ENCODE results near the gene SNX27.

GRCh38 chr1:151729966-151730291, 118.1 kb downstream of the SNX27 start:
- no peak for TF ChIP-seq CTCF (IDR thresholded peaks at IDR 0.05)
- no peak for TF ChIP-seq POLR2AphosphoS5 (IDR thresholded peaks at IDR 0.05)
